ENCODE data around the gene CSPG5.

CSPG5 gene

DNA sequence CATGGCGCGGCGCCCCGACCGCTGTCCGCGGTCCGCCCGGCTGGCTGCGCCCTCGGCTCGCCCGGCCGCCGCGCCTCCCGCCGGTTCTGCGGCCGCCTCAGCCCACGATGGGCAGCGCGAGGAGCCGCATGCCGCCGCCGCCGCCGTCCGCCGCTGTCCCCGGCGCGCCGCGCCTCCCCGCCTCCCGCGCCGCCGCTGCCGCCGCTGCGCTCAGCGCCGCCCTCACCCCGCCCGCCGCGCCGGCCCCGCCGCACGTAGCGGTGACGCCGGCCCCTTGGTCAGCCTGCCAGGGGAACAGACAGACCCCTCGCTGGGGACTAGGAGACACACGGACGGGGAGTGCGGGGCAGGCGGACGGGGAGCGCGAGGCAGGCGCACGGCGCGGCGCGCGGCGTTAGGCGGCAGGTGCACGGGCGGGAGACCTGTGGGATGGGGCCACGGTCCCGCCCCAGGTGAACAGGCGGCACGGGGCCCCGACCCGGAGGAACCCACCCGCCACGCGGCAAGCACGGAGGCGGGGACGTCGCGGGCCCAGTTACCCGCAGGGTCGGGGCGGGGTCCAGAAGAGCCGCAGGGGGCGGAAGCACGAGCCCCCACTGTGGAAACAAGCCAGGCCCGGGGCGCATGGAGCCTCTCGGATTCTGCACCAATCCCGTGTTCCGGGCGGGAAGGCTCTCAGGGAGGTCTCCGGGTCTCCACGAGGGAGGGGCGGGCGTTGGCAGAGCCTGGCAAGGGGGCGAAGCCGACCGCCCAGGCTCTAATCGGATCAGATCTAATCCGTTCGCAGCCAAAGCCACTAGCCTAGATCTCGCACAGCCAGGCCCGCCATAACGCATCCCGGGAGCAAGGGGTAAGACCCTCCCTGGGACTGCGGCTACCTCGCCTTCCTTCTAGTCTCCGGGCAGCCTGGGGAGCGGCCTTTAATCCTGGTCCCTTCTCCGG lies at the start of gene CSPG5:
TSS of gene CSPG5 (minus strand) at position 175 of the 942 bp plus-strand sequence. CDS start at position 3, 172 bp downstream.
- DNase-seq, result no peak

- no peak for DNase-seq
These were observed 49.8 kb upstream of the CSPG5 start for GRCh38 chr3:47628426-47628825.

- no peak for DNase-seq
These were observed 44.2 kb upstream of the CSPG5 start for GRCh38 chr3:47622671-47623461.

DNA sequence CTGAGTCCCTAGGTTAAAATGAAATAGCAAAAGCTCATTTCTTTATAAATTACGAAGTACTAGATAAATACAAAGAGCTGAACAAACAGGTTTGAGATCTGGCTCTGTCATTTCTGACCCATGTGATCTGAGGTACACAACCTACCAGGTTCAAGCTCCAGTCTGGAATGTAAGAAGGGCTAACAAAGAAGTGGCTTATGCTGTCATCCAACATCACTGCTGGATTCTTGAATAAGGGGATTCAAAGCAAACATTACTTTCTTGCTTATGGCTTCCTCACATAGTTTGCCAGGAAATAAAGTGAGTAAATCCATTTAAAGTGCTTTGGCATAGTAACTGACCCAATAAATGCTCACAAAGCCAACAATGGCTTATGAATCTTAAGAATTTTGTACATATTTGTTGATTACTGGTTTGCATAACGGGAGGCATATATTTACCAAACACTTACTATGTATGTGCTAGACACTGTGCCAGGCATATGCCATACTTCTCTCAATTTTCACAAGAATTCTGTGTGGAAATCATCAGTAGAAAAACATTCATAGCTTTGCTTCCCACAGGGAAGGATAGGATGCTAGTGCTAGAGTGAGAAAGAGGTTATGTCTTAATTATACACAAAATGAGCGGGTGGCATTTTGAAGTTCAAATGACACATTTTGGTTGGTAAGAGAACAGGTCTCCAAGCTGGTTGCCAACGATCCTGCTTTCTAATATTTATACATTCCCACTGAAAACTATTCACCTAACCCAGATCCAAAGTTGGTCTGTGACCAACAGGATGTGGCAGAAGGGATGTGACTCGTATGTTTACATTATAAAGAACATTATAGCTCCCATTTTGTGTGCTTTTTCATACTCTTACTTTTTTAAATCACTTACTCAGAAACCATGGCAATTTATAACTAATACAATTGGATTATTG lies 38.7 kb upstream of the CSPG5 start:
- DNase-seq, result no peak

GRCh38 chr3:47614788-47615187 lies 36.1 kb upstream of the CSPG5 start:
- no peak for DNase-seq

GRCh38 chr3:47613722-47614121 lies 35.1 kb upstream of the CSPG5 start:
- no peak for DNase-seq

GRCh38 chr3:47612879-47613278 lies 34.2 kb upstream of the CSPG5 start:
- DNase-seq, result no peak

- no peak for DNase-seq
These were observed 33.5 kb upstream of the CSPG5 start for GRCh38 chr3:47612178-47612577.

- DNase-seq, result no peak
These were observed 32.9 kb upstream of the CSPG5 start for GRCh38 chr3:47611576-47611975.

- no peak for DNase-seq
These were observed 31.9 kb upstream of the CSPG5 start for GRCh38 chr3:47610583-47610982.

GRCh38 chr3:47607335-47607734 lies 28.7 kb upstream of the CSPG5 start:
- no peak for DNase-seq

DNA sequence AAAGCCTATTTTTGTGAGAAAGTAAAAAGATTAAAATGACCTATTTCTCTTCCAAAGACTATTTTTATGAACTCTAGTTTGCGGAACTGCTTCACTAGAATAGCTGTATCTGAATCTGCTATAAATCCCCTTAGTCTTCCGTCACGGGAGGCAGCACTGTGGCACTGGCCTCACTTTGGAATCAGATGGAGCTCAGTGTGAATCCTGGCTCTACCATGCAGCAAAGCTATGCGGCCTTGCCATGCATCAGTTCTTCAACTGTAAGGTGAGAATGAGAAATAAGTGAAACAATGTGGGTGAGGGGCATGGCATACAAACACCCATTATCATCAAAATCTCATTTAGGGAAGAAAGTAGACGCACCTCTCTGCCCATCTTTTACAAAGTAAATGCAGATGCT lies 27.5 kb upstream of the CSPG5 start:
- DNase-seq, result no peak

DNA sequence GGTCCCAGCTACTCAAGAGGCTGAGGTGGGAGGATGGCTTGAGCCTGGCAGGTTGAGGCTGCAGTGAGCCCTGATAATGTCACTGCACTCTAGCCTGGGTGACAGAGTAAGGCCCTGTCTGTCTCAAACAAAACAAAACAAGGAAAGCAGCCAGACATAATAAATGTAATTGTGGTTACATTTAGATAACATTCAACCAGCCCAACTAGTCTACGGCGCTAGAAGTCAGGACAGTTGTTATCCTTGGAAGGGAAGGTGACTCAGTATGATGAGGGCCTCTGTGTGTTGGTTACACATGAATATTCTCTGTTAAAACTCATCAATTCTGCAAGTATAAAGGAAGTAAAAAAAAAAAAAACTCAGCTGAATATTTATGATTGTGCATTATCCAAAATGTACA lies 27.0 kb upstream of the CSPG5 start:
- DNase-seq, result no peak

DNA sequence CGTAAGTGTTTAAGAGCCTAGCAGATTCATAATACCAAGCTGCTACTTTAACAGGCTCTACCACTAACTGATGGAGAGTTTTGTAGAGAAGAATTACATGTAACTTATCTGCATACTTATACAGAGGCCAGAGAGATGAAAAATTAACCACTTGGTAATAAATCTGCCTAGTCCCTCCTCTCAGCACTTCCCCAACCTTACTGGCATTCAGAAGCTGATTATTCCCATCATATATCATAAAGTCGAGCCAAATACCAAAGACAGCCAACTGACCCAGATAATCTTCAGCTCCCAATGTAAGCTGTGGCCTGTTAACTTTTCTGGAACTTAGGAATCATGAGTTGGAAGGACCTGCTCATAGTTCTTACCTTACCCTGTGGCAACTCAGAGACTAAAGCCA lies 25.5 kb upstream of the CSPG5 start:
- no peak for DNase-seq

- DNase-seq, result no peak
These were observed 24.7 kb upstream of the CSPG5 start for GRCh38 chr3:47603332-47603731.

- no peak for DNase-seq
These were observed 22.6 kb upstream of the CSPG5 start for GRCh38 chr3:47601281-47601680.

GRCh38 chr3:47594792-47595191 lies 16.1 kb upstream of the CSPG5 start:
- no peak for DNase-seq

DNA sequence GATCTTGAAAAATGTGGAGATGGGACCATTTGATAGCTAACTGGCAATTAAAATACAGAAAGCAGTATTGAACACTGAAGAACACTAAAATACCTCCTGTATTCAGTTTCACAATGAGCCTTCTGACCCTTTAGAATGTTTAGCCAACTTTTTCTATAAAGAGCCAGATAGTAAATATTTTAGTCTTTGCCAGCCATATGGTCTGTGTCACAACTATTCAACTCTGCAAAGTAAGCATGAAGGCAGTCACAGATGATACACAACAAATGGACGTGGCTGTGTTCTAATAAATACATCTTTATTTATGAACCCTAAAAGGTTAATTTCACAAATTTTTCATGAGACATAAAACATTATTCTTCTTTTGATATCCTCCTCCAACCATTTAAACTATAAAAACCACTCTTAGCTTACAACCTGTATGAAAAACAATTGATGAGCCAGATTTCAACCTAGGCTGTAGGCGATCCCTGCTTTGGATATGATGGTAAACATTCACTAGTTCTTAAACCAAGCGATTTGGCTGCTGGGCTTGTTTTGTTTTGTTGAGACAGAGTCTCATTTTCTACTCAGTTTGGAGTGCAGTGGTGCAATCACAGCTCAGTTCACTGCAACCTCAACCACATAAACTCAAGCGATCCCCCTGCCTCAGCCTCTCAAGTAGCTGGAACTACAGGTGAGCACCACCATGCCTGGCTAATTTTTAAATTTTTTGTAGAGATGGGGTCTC lies 13.6 kb upstream of the CSPG5 start:
- no peak for DNase-seq

- no peak for DNase-seq
These were observed 11.6 kb upstream of the CSPG5 start for GRCh38 chr3:47590216-47590615.

DNA sequence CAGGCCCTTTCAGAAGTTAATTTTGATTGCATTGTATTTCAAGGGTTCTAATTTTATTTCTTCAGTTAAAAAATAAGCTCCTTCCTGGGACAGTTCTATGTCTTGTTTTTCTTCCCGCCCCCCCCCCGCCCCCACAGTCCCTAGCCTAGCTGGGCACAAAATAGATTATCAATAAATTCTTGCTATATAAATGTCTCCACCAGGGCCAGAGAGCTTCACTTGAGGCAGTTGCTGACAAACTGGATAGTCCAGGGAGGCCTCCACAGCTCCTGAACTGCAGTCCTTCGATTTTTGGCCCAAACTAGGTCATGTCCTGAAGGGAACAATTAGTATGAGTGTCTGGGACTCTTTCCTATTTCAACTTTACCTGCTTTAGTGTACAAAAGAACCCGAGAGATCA lies 9.9 kb upstream of the CSPG5 start:
- DNase-seq, result no peak

- no peak for DNase-seq
These were observed 9.4 kb upstream of the CSPG5 start for GRCh38 chr3:47588053-47588452.

GRCh38 chr3:47586746-47587145 lies 8.1 kb upstream of the CSPG5 start:
- DNase-seq, result no peak
